AML-193 (cell line): ENCODE measurements around the gene TBX21.

Experiments used
- DNase-seq, 2 experiments: peaks; one replicate each; lab custom pipeline; 2025; lab: John Stamatoyannopoulos, UW

Gene TBX21, protein sequence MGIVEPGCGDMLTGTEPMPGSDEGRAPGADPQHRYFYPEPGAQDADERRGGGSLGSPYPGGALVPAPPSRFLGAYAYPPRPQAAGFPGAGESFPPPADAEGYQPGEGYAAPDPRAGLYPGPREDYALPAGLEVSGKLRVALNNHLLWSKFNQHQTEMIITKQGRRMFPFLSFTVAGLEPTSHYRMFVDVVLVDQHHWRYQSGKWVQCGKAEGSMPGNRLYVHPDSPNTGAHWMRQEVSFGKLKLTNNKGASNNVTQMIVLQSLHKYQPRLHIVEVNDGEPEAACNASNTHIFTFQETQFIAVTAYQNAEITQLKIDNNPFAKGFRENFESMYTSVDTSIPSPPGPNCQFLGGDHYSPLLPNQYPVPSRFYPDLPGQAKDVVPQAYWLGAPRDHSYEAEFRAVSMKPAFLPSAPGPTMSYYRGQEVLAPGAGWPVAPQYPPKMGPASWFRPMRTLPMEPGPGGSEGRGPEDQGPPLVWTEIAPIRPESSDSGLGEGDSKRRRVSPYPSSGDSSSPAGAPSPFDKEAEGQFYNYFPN

GRCh38 chr17:47733047-47733673 is at the start of gene TBX21:
TBX21 (plus strand) TSS chr17:47733236; CDS start chr17:47733455, 219 bp downstream.
- peak; percentile 80 to 84 for DNase-seq

DNA sequence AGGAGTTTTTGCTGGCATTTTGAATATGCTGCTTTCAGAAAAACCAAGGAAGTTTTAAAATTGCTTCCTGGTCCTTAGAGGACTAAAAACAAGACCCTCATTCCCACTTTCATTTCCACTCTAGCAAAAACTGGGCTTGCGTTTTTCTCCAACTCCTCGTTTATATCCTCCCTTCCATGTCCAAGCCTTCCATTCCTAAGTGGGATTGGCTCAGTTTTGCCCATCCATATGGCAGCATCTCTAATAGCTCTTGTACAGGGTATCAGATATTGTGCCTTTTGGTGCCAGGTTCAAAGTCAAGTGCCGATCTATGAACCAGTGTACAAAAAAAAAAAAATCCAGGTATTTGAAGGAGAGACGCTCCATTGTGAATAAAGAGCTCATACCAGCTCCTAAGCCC is 49.0 kb upstream of the TBX21 start:
- DNase-seq, result no peak

DNA sequence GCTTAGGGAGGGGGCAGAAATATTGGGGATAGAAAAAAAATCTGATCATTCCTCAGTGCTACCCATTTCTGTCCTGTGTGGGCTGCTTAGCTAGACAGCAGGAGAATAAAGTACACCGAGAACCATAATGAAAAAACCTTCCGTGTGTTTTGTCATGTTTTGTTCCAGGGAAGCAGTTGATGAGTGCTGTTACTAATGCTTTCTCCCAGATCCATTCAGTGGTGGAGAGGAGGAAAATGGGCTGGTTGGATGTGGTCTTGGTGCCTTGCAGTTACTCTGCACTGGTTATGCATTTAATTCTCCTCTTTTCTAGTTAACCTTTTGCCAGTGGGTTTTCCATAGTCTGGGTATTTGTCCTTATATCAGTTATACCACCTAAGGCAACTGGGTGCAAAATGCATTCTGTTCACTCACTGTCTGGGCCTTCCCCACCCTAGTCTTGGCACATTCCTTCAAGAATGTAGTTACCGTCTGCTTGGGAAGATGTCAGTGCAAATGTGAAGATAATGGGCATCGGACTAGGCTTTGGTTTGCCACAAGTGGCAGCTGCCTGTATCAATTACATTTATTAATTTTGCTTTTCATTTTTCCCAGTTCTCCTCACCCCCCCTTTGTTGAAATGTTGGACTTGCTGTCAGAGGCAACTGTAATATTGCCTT is 48.4 kb upstream of the TBX21 start:
- DNase-seq, result no peak

DNA sequence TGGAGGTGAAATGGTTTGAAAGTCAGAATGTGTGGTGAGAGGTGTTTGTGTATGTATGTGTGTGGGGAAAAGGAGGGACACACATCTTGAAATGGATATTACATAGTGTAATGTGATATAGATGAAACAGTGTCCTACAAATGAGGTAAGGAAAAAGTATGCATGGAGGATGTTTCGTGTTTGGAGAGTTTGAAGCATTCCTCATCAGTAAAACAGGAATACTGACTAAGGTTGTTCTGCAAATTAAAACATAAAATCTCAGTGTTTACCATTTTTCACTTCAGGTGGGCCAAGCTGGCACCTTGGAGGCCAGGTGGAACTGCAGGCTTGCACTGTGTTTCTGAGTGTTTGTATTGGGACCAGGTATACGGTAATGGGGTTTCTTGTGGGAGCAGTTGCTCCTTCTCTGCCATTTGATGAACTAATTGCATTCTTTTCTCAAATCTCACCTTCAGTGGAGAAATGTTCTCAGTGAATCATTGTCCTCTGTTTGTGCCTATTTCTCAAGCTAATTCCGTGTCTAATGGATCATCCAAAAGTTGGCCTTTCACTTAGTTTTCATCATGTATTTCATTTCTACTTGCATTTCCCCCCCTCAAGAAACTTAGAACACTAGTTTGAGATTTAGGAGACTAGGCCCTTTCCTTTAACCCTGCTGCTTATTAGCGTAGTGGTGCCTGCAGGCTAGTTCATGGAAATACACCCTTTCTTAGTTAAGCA is 47.3 kb upstream of the TBX21 start:
- DNase-seq, result no peak

DNA sequence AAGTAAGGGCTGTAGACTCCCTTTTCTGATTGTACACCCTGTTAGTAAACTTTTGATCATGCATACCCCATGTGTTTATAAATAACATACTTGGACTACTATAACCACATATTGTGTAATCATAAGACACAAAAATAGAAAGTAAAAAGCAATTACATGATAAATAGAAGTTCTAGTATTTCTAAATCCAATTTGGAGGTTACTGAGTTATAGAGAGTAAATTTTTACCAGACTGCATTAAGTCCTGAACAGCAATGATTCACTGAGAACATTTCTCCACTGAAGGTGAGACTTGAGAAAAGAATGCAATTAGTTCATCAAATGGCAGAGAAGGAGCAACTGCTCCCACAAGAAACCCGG is 46.8 kb upstream of the TBX21 start:
- DNase-seq, result no peak

DNA sequence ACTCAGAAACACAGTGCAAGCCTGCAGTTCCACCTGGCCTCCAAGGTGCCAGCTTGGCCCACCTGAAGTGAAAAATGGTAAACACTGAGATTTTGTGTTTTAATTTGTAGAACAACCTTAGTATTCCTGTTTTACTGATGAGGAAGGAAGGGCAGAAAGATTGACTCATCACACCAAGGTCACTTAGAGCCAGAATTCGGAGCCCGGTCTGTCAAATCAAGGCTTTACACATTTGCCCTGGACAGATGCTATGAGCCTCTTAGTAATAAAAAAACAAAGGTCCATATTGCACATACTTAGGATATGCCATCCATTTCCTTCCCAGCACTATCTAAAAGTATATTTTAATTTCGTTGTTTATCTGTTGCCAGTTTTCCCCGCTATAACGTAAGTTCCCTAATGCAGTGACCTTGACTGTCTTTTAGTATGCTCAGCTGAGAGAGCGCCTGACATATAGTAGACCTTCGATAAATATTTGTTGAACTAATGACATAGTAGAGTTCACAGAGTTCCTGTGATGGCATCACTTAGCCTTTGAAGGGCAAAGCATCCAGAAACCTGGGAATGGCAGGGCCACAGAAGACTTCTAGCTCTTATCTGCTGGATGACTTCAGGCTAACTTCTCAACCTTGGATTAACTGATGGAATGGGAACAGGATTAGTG is 46.2 kb upstream of the TBX21 start:
- DNase-seq, result no peak

- DNase-seq, result no peak
These were observed 45.7 kb upstream of the TBX21 start for GRCh38 chr17:47687328-47687690.

DNA sequence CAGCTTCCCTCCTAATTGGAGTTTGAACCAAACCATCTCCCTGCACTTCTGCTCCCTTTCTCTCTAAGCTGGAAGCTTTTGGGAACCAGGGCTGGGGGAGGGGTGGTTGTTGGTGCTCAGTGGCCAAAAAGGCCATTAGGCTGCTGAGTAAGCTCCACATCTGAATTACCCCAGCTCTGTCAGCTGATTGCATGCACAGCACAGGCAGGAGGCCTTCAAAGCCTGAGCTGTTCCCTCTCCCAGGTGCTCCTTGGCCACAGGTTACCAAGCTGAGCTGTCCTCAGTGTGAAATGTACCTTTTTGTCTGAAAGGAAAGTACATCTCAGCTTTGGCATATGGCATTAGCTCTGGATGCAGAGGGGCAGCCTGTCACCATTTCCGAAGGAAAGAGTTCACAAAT is 45.3 kb upstream of the TBX21 start:
- no peak for DNase-seq

- no peak for DNase-seq
These were observed 42.9 kb upstream of the TBX21 start for GRCh38 chr17:47690121-47690520.

DNA sequence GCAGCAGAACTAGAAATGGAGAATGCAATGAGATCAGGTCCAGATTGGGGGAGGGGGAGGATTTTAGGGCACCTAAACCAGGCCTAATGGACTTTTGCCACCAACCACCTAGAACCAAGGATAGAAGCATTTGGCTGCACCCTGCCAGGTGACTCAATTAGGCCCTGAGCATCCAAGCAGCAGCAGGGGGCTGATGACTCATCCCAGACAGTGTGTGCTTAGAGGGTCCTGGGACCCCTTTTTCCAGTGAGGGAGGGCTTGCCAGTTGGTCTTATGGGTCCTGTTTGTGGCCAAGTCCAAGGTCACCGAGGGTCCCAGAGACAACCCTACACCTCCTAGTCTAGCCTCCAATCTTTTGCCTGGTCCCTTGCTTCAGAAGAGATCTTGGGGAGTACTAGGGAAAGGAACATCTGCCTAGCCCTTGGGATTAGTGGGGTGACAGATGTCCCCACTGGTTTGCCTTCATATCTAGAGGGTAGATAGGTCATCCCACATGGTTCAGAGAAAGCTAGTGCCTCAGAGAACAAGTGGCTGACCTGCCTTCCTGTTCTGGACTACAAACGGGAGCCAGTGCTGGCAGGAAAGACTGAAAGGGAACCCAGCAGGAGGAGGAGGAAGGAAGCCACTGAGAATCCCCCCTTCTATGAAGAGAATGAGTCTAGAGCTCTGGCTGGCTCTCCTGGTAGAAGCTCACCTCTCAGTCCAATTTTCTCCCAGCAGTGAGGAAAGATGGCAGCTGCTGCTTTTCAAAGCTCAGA is 40.7 kb upstream of the TBX21 start:
- DNase-seq, result no peak

DNA sequence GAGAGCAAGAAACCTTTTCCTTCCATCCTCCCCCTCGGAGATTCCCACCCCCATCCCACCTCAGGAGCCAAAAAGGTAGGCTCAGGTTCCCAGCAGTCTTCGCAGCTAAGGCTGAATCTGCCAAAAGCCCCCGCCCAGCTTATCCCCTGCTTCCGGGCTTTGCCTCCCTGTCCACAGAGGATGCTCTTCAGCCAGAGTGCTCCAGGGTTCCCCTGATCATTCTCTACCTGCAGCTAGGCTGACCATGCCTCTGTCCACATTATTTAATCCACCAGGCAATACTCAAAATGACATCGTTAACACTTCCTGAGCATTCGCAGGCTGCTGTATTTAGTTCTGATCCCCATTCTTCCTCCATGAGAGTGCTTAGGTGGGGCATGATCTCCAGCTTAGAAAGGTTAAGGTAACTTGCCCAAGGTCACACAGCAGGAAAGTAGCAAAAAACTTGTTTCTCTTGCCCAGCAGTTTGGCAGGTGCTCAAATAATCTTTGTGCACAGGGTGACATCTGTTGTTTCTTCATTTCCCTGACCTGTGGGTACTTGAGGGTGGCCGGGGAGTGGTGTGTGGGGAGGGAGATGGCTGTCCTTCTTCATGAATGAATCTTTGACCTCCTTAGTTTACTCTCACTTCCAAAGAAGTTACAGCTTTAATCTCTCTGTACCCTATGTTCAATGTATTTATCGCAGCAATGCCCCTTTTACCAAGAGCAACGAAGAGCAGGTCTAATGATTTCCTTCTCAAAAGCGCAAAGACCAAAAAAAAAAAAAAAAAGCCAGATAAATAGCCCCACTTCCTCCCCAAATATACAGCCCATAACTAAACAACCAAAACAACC is 39.9 kb upstream of the TBX21 start:
- DNase-seq, result peak; percentile 22 to 30

DNA sequence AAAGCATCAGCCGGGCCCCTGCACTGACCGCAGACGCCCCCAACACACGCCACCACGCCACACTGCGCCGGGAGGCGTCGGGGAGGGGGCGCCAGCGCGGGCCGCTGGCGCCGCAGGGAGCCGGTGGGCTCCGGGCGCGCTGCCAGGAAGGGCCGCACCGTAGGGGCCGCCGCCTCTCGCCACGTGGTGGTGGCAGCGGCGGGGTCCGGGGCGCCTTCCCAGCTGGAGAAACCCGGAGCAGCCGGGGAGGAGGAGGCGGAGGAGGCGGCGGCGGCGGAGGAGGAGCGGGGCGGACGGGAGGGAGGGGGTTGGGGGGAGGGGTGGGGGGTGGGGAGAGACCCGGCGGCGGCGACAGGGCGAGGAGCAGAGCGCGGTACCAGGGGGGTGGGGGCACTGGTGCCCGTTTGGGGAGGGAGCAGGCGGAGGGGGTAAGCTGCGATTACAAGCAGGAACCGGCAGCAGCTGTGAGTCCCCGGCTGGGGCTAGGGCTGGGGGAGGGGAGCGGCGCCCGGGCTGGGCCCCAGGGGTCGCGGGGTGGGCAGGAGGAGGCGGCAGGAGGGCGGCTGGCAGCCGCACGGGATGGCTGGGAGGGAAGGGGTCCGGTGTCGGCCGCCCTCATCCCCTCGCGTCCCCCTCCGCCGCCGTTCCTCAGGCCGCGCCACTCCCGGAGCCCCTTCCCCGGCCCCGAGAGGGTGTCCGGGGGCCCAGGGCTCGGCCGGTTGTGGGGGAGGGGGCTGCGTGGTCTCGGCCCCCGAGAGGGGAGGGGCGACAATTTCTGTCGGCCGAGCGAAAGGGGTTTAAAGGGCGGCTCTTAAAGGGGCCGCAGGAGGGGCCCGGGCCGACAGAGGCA is 39.1 kb upstream of the TBX21 start, which contains the start of gene TBKBP1:
TBKBP1 (plus strand) TSS at position 431 of the 850 bp plus-strand sequence. CDS start 1,952 bp downstream, outside the sequence.
- DNase-seq, result peak in 1 of 2 experiments; percentile 39

GRCh38 chr17:47694581-47695428 is 38.2 kb upstream of the TBX21 start:
- peak; percentile 77 to 81 for DNase-seq

DNA sequence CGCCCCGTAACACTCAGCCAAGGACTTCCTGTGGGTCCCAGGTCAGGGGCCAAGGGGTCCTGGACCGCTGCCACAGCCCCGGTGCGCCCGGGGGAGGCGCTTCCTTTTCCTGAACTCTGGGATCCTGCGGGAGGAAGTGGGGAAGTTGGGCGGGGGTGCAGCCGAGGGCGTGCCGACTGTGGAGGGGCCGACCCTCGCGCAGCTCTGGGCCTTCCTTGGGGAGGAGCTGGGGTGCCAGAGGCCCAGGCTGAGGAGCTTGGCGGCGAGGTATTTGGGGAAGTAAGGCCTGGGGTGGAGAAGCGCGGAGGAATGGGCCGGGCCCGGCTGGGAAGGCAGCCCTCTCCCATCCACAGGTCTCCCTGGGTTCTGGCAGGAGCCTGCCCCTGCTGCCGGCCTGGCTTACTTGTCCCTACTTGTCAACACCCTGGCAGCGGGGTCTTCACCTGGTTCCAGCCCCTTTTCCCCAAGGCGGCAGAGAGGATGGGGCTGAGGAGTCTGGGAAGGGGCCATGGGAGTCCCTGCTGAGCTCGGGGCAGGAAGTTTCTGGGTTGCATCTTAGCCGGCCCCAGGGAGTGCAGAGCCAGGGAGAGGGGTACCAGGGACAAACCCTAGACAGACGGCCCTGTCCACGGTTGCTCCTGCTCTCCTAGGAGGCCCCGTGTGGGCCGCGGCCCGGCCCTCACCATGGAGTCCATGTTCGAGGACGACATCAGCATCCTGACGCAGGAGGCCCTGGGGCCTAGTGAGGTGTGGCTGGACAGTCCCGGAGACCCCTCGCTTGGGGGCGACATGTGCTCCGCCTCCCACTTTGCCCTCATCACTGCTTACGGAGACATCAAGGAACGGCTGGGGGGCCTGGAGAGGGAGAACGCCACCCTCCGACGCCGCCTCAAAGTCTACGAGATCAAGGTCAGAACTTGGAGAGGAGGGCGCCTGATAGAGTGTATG is 37.3 kb upstream of the TBX21 start:
- peak; percentile 83 to 87 for DNase-seq

- DNase-seq, result no peak
These were observed 36.1 kb upstream of the TBX21 start for GRCh38 chr17:47696717-47697642.
